HG02759 (cell line): ENCODE measurements around the gene CAMK2D.
"Not testable (repeated sequence)": the region's sequence is repeated elsewhere in the genome, so short reads cannot be mapped to it uniquely, and the experiment has no call there.

Experiments used
- ATAC-seq: cut with Tn5 transposase; IDR thresholded peaks from one replicate; pipeline ENCODE4 v1.9.1; 2021; ENCODE audit warnings: mild to moderate bottlenecking, moderate library complexity; ENCODE audit not compliant: unreplicated experiment

CAMK2D gene

GRCh38 chr4:113763923-113764322 lies 2.4 kb upstream of the CAMK2D start:
- not testable (repeated sequence) for ATAC-seq

GRCh38 chr4:113763029-113763285 lies 1.4 kb upstream of the CAMK2D start:
- ATAC-seq = no peak

- ATAC-seq = peak; percentile 66
Measured at GRCh38 chr4:113762186-113763028, 869 bp upstream of the CAMK2D start.

GRCh38 chr4:113760795-113761619 lies 531 bp downstream of the CAMK2D start:
- ATAC-seq = peak; percentile 28

GRCh38 chr4:113760094-113760794 lies 1.3 kb downstream of the CAMK2D start:
- no peak for ATAC-seq

- no peak for ATAC-seq
Measured at GRCh38 chr4:113759696-113760093, 1.8 kb downstream of the CAMK2D start.

GRCh38 chr4:113758372-113758771 lies 3.2 kb downstream of the CAMK2D start:
- no peak for ATAC-seq

- no peak for ATAC-seq
Measured at GRCh38 chr4:113757486-113757885, 4.1 kb downstream of the CAMK2D start.

GRCh38 chr4:113756005-113756410 lies 5.5 kb downstream of the CAMK2D start:
- peak; percentile 83 for ATAC-seq

- no peak for ATAC-seq
Measured at GRCh38 chr4:113750734-113751133, 10.8 kb downstream of the CAMK2D start.

- ATAC-seq = no peak
Measured at GRCh38 chr4:113750296-113750695, 11.2 kb downstream of the CAMK2D start.

GRCh38 chr4:113749178-113749577 lies 12.4 kb downstream of the CAMK2D start:
- no peak for ATAC-seq

- ATAC-seq = no peak
Measured at GRCh38 chr4:113747949-113748348, 13.6 kb downstream of the CAMK2D start.

GRCh38 chr4:113745711-113746110 lies 15.8 kb downstream of the CAMK2D start:
- no peak for ATAC-seq

- ATAC-seq = no peak
Measured at GRCh38 chr4:113744667-113745240, 16.8 kb downstream of the CAMK2D start.

- no peak for ATAC-seq
Measured at GRCh38 chr4:113743690-113744089, 17.8 kb downstream of the CAMK2D start.

GRCh38 chr4:113742643-113743042 lies 18.9 kb downstream of the CAMK2D start:
- no peak for ATAC-seq

GRCh38 chr4:113741956-113742355 lies 19.6 kb downstream of the CAMK2D start:
- ATAC-seq = no peak

GRCh38 chr4:113740857-113741379 lies 20.6 kb downstream of the CAMK2D start:
- ATAC-seq = no peak

- no peak for ATAC-seq
Measured at GRCh38 chr4:113739197-113739596, 22.3 kb downstream of the CAMK2D start.

- no peak for ATAC-seq
Measured at GRCh38 chr4:113738251-113738650, 23.3 kb downstream of the CAMK2D start.
